ENCODE data around the gene OR2M7. TPM values are rescaled to one million over a fixed set of nuclear protein-coding genes. Genes with fewer than 3 reads are reported as not detected.

Gene OR2M7
- total RNA-seq, 1 experiment from 2014 or later: not detected

- Histone ChIP-seq H3K27ac (ENCODE audit: low read depth, low read length) (no peak within 1 kb of the TSS), H3K4me1 (ENCODE audit: control insufficient read depth in 1 of 2, insufficient read depth in 2 of 2, low read length in 2 of 2) (no peaks in the 10 kb centered on the region), H2AFZ (ENCODE audit: low read depth, low read length, poor library complexity, severe bottlenecking) (no peak within 1 kb of the TSS), H3K9me3 (ENCODE audit: control insufficient read depth in 1 of 2, insufficient read depth in 1 of 2, low read depth in 1 of 2, low read length in 2 of 2) (peaks cover 0 to 4% of the 10 kb centered on the region in 2 experiments; a peak in 1 of 4 replicates), H3K9ac (ENCODE audit: low read length) (no peak within 1 kb of the TSS), H3K9me2 (ENCODE audit: insufficient read depth) (no peaks in the 10 kb centered on the region), H3K27me3 (ENCODE audit: insufficient read depth, low read length) (no peaks in the 10 kb centered on the region), H3K79me2 (ENCODE audit: insufficient read depth, low read length) (no peaks in the 10 kb centered on the region), H4K20me1 (ENCODE audit: insufficient read depth) (no peaks in the 10 kb centered on the region), H3K4me2 (ENCODE audit: low read length) (no peak within 1 kb of the TSS), H3K4me3 (replicated peaks in 1 of 2; ENCODE audit: low read depth in 1 of 2, low read length in 2 of 2) (no peak within 1 kb of the TSS), H3K36me3 (ENCODE audit: control insufficient read depth in 1 of 2, insufficient read depth in 2 of 2, low read length in 2 of 2) (no peaks in the 10 kb centered on the region)
- no TSS peak for BruUV-seq (replicated peaks)
- DNase-seq (ENCODE audit: low read depth, low spot score) (no peak), ATAC-seq (no peak)
- CTCF ChIA-PET: no interaction called here
- POLR2A ChIA-PET: no interaction called here
- RAD21 ChIA-PET (ENCODE audit: low non-redundant PET in 1 of 2, low total read pairs in 2 of 2, uncharacterized antibody in 2 of 2, unreplicated experiment in 2 of 2): no interaction called here
- intact Hi-C loops (cut with micrococcal nuclease): no loop called here
- TF ChIP-seq REST (IDR thresholded peaks at IDR 0.05; ENCODE audit: low read depth) (no peak), EZH2phosphoT487 (IDR thresholded peaks at IDR 0.05; ENCODE audit: borderline replicate concordance) (no peak), EGR1 (IDR thresholded peaks at IDR 0.05; ENCODE audit: low read depth) (no peak), ELF1 (IDR thresholded peaks at IDR 0.05; ENCODE audit: borderline replicate concordance, low read depth) (no peak), EZH2 (IDR thresholded peaks at IDR 0.05) (no peak), POLR2A (IDR thresholded peaks at IDR 0.05; ENCODE audit: borderline replicate concordance, extremely low read depth, insufficient read depth, insufficient read length) (no peak), YY1 (IDR thresholded peaks at IDR 0.05; ENCODE audit: extremely low read depth, insufficient replicate concordance, low read depth, low read length) (no peak), POLR2AphosphoS5 (IDR thresholded peaks at IDR 0.05; ENCODE audit: low read depth, low read length) (no peak), CEBPB (IDR thresholded peaks at IDR 0.05; ENCODE audit: low read depth) (no peak), CBX3 (IDR thresholded peaks at IDR 0.05; ENCODE audit: low read depth) (no peak), SRF (IDR thresholded peaks at IDR 0.05; ENCODE audit: low read depth) (no peak), TCF7L2 (IDR thresholded peaks at IDR 0.05; ENCODE audit: borderline replicate concordance, extremely low read depth, insufficient read depth, insufficient read length) (no peak), ZNF274 (IDR thresholded peaks at IDR 0.05; ENCODE audit: low read depth, low read length) (no peak), FOSL1 (IDR thresholded peaks at IDR 0.05; ENCODE audit: low read depth) (no peak)
- TF ChIP-seq, protein P1, sequence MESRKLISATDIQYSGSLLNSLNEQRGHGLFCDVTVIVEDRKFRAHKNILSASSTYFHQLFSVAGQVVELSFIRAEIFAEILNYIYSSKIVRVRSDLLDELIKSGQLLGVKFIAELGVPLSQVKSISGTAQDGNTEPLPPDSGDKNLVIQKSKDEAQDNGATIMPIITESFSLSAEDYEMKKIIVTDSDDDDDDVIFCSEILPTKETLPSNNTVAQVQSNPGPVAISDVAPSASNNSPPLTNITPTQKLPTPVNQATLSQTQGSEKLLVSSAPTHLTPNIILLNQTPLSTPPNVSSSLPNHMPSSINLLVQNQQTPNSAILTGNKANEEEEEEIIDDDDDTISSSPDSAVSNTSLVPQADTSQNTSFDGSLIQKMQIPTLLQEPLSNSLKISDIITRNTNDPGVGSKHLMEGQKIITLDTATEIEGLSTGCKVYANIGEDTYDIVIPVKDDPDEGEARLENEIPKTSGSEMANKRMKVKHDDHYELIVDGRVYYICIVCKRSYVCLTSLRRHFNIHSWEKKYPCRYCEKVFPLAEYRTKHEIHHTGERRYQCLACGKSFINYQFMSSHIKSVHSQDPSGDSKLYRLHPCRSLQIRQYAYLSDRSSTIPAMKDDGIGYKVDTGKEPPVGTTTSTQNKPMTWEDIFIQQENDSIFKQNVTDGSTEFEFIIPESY (IDR thresholded peaks at IDR 0.05; ENCODE audit: extremely low read depth, insufficient replicate concordance, low read length): no peak
- TF ChIP-seq, protein P2, sequence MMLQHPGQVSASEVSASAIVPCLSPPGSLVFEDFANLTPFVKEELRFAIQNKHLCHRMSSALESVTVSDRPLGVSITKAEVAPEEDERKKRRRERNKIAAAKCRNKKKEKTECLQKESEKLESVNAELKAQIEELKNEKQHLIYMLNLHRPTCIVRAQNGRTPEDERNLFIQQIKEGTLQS (IDR thresholded peaks at IDR 0.05): no peak
- TF ChIP-seq, protein P3, sequence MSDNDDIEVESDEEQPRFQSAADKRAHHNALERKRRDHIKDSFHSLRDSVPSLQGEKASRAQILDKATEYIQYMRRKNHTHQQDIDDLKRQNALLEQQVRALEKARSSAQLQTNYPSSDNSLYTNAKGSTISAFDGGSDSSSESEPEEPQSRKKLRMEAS (IDR thresholded peaks at IDR 0.05): no peak
These were observed 21.0 kb downstream of the OR2M7 start, which contains the start of gene OR2T12 for GRCh38 chr1:248303324-248303723. OR2T12 (minus strand) TSS chr1:248303424; CDS start chr1:248295578, 7,846 bp downstream.

Data from HCT116 (cell line).